ENCODE data around the gene CALHM3.

The CALHM3 gene

GRCh38 chr10:103451091-103451813 lies 27.8 kb downstream of the CALHM3 start:
- peaks cover 20% of the 10 kb centered on the region for H3K36me3 Mint-ChIP-seq (ENCODE audit: low read depth)
- H3K27me3 Mint-ChIP-seq (ENCODE audit: low read depth, poor library complexity): peaks cover 12% of the 10 kb centered on the region
- H3K4me1 Mint-ChIP-seq: peaks cover 40% of the 10 kb centered on the region
- no peak for DNase-seq
- no peak for TF ChIP-seq CTCF (IDR thresholded peaks at IDR 0.05)
- no peak overlapping the region for H3K27ac Mint-ChIP-seq
- peak overlapping the region; percentile 80 for H3K4me3 Mint-ChIP-seq
- no peaks in the 10 kb centered on the region for H3K9me3 Mint-ChIP-seq

GRCh38 chr10:103450201-103450695 lies 28.8 kb downstream of the CALHM3 start:
- H3K36me3 Mint-ChIP-seq (ENCODE audit: low read depth): peaks cover 23% of the 10 kb centered on the region
- peaks cover 40% of the 10 kb centered on the region for H3K4me1 Mint-ChIP-seq
- H3K4me3 Mint-ChIP-seq: peak overlapping the region; percentile 34
- no peaks in the 10 kb centered on the region for H3K9me3 Mint-ChIP-seq
- peaks cover 12% of the 10 kb centered on the region for H3K27me3 Mint-ChIP-seq (ENCODE audit: low read depth, poor library complexity)
- TF ChIP-seq CTCF (IDR thresholded peaks at IDR 0.05): no peak
- no peak for DNase-seq
- H3K27ac Mint-ChIP-seq: no peak overlapping the region

GRCh38 chr10:103449208-103450144 lies 29.6 kb downstream of the CALHM3 start:
- Mint-ChIP-seq H3K4me1 (peaks cover 40% of the 10 kb centered on the region), H3K27ac (peak overlapping the region; percentile 97), H3K9me3 (no peaks in the 10 kb centered on the region), H3K36me3 (ENCODE audit: low read depth) (peaks cover 28% of the 10 kb centered on the region), H3K27me3 (ENCODE audit: low read depth, poor library complexity) (peaks cover 9% of the 10 kb centered on the region), H3K4me3 (peak overlapping the region; percentile 26)
- TF ChIP-seq CTCF (IDR thresholded peaks at IDR 0.05): no peak
- DNase-seq: no peak

GRCh38 chr10:103448746-103449145 lies 30.3 kb downstream of the CALHM3 start:
- peaks cover 6% of the 10 kb centered on the region for H3K27me3 Mint-ChIP-seq (ENCODE audit: low read depth, poor library complexity)
- no peak for DNase-seq
- no peaks in the 10 kb centered on the region for H3K9me3 Mint-ChIP-seq
- TF ChIP-seq CTCF (IDR thresholded peaks at IDR 0.05): no peak
- peaks cover 28% of the 10 kb centered on the region for H3K36me3 Mint-ChIP-seq (ENCODE audit: low read depth)
- H3K27ac Mint-ChIP-seq: peak overlapping the region; percentile 88
- H3K4me1 Mint-ChIP-seq: peaks cover 39% of the 10 kb centered on the region
- H3K4me3 Mint-ChIP-seq: no peak overlapping the region

DNA sequence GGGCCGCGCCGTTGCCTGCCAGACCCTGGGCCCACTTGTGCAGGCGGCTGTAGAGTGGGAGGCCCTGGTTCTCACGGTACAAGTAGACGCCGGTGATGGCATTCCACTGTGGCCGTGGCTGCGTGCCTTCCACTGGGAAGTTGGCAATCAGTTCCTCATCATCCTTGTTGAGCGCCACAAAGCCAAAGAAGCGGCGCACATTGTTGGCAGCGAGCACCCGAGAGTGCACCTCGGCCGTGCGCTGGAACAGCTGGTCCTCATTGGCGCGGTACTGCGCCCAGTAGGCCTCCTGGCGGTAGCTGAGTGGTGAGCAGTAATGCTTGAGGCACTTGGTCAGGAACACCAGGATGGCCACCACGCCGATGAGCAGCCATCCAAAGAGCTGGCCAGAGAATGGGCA lies 31.9 kb downstream of the CALHM3 start:
- DNase-seq: no peak
- Mint-ChIP-seq H3K27me3 (ENCODE audit: low read depth, poor library complexity) (peaks cover 5% of the 10 kb centered on the region), H3K9me3 (no peaks in the 10 kb centered on the region), H3K36me3 (ENCODE audit: low read depth) (peaks cover 35% of the 10 kb centered on the region), H3K4me1 (peaks cover 26% of the 10 kb centered on the region), H3K27ac (peak overlapping the region; percentile 42), H3K4me3 (no peak overlapping the region)
- TF ChIP-seq CTCF (IDR thresholded peaks at IDR 0.05): no peak
